Coronary artery (tissue), 2 donors: ENCODE measurements around the gene NDUFS8.

Experiments
- DNase-seq: peaks from one replicate; pipeline ENCODE4 v3.0.0-alpha.2; 2017; ENCODE audit warnings: low spot score
- H3K27ac ChIP-seq, 2 donors: fragments of 200-600 bp; sonication (generic); one replicate each; pipeline ENCODE4 v1.5.1; 2016 to 2019
- H3K4me3 ChIP-seq: fragments of 200-600 bp; sonication (generic); 2 replicates; pipeline ENCODE4 v1.5.1; 2016; ENCODE audit warnings: mild to moderate bottlenecking, moderate library complexity
- TF ChIP-seq, protein P1 (sequence below): fragments of 200-600 bp; sonication (generic); IDR thresholded peaks from one replicate; pipeline ENCODE4 v1.5.1; 2019; ENCODE audit warnings: antibody characterized with exemption

The NDUFS8 gene

DNA sequence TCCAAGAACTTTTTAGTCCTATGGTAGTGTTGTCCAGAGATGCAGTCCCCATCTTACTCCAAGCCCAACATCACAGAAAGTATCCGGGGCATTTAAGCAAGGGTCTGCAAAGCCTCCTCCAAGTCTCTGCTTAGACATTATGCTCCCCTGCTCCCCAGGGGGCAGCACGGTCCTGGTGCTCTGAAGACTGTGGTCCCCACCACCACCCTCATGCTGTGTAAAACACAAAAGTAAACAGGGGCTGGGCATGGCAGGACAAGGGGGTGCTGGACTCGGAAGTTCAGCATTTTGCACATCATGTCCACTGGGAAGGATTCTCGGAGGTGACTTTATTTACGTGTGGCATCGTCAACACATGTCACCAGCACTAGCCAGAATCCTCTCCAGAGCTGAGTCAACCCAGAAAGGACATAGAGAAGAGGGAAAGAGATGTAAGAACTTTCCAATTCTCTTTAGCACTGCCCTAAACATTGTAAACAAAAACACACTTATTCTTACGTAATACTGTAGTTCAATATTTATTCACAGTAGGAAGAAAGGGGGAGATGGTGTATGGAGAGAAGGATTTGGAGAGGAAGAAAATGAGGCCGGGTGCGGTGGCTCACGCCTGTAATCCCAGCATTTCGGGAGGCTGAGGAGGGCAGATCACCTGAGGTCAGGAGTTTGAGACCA lies 46.0 kb downstream of the NDUFS8 start:
- no peak overlapping the region for H3K4me3 ChIP-seq
- no peak overlapping the region for H3K27ac ChIP-seq
- TF ChIP-seq, protein P1, sequence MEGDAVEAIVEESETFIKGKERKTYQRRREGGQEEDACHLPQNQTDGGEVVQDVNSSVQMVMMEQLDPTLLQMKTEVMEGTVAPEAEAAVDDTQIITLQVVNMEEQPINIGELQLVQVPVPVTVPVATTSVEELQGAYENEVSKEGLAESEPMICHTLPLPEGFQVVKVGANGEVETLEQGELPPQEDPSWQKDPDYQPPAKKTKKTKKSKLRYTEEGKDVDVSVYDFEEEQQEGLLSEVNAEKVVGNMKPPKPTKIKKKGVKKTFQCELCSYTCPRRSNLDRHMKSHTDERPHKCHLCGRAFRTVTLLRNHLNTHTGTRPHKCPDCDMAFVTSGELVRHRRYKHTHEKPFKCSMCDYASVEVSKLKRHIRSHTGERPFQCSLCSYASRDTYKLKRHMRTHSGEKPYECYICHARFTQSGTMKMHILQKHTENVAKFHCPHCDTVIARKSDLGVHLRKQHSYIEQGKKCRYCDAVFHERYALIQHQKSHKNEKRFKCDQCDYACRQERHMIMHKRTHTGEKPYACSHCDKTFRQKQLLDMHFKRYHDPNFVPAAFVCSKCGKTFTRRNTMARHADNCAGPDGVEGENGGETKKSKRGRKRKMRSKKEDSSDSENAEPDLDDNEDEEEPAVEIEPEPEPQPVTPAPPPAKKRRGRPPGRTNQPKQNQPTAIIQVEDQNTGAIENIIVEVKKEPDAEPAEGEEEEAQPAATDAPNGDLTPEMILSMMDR, result no peak
- no peak for DNase-seq

DNA sequence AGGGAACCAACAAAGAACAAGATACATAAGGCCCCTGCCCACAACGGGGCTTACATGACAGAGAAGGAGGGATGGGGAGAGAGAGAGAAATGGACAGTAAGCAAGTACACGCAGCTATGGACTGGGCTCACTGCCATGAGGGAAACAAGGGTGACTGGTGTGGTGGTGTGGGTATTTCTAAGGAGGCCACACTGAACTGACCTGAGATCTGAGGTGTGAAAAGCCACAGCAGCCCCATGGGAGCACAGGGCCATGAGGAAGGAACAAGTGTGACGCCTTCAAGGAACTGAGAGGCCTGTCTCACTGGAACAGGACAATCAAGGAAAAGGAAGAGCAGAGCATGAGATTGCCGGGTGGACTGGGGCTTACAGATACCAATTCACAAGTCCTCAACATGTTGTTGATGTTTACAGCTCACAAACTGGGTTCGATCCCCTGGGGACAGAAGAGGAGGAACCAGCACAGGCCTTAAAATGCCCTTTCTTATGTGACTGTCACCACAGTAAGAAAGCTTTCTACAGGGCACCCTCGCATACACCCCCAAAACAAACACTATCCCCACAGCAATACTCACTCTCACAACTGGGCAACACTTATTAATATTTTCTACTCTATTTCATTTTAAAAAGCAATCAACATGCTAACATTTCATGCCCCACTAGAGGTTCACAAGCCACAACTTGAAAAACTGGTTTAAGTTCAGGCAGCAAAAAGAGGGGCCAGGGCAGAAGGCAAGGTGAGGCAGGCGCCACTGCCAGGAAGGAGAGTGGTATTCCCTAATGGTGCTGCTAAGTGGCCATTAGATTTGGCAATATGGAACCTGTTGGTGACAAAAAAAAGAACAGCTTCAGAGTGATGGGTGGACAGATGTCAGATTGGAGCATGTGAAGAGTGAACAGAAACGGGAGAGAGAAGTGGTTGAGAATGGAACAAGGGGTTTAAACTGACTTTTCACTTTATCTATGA lies 47.4 kb downstream of the NDUFS8 start:
- TF ChIP-seq, protein P1, result no peak
- DNase-seq, result no peak
- no peak overlapping the region for H3K27ac ChIP-seq
- no peak overlapping the region for H3K4me3 ChIP-seq

DNA sequence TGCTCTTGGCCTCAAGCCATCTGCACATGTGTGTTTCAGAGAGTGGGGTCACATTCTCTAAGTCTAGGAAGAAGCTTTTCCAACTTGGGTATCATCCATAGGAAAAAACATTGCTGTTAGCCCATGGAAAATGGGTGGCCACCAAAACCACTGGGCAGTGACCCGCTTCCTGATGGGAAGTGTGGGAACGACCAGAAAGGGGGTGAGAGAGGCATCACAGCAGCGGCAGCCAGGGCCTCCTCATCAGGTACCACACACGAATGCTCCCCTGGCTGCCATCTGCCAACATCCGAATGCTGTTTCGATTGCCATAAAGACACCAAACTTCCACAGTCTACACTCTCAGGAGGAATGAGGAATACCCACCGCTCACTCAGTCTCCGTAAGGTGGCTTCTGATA lies 50.4 kb downstream of the NDUFS8 start:
- Histone ChIP-seq H3K4me3 (no peak overlapping the region), H3K27ac (no peak overlapping the region)
- TF ChIP-seq, protein P1, result no peak
- DNase-seq, result no peak

DNA sequence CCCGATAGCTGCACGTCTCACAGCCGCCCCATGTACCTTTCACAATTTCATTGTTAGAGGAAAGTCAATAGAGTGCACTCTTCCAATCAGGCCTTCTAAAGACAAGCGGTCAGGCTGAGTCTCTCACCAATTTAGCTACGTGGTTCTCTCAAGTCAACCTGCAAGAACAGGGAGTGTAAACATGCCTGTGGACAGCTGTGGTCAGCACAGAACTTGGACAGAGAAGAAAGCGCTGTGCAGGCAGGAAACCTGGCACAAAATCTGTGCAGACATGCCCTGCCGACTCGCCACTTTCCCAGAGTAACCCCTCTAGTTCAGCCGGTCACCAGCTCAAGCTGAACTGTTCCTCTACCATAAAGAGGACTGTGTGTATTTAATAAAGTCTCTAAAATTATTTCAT lies 51.2 kb downstream of the NDUFS8 start:
- no peak overlapping the region for H3K4me3 ChIP-seq
- no peak overlapping the region for H3K27ac ChIP-seq
- TF ChIP-seq, protein P1, result no peak
- DNase-seq, result no peak

DNA sequence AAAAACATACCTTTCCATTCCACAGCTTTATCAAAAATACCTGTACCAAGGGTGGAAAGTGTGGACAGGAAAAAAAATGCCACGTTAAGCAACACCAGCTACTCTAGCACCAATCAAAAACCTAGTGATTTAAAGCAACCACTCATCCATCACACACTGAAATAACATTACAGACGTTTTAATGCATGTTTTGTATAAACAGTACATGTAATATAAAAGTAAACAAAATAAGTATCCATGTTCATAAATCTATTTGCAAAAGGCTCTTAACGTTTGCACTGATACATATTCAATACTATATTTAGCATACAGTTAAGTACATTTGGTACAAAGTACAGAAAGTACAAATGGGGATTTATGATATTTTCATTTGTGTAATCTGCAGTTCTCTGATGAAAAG lies 52.0 kb downstream of the NDUFS8 start:
- Histone ChIP-seq H3K4me3 (no peak overlapping the region), H3K27ac (no peak overlapping the region)
- no peak for DNase-seq
- TF ChIP-seq, protein P1, result no peak

DNA sequence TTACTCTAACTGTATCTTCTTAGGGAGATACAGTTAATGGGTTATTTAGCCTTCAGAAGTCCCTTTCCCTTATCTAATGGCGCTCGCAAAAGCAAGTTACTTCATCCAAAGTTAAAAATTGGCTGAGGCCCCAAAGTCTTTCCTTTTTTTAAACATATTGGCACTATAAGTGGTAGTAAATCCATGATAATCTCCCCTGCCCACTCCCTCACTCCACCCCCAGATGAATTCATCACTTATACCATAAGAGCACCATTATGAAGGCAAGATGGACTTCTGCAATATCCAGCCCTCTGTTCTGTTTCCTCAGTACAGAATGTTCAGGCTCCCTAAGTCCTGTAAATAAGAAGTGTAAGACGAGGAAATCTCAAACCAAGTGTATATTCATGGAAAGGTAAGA lies 53.0 kb downstream of the NDUFS8 start:
- TF ChIP-seq, protein P1, result no peak
- no peak for DNase-seq
- H3K27ac ChIP-seq, result no peak overlapping the region
- no peak overlapping the region for H3K4me3 ChIP-seq
